Eye (tissue), 1 donor: Measurements from ENCODE around the gene SLC6A19.

Experiments
- DNase-seq: peaks from one replicate; pipeline ENCODE4 v3.0.0-alpha.2; 2015

The SLC6A19 gene

DNA sequence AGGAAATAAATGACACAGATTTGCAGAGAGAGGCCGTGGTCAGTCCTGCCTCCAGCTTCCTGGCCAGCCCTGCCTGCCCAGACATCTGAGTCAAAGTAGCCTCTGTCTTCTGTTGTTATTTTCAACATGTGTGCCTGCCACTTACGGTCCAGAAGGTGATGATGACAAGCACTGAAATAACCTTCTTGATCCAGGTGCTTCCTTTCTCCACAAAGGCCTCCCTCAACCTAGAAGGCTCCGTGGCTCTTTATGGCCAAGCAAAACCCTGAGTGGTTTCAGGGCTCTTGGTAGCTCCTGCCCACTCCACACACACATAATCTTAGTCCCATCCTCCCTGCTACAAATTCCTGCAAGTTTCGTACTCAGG is 34.1 kb upstream of the SLC6A19 start:
- DNase-seq, result no peak

DNA sequence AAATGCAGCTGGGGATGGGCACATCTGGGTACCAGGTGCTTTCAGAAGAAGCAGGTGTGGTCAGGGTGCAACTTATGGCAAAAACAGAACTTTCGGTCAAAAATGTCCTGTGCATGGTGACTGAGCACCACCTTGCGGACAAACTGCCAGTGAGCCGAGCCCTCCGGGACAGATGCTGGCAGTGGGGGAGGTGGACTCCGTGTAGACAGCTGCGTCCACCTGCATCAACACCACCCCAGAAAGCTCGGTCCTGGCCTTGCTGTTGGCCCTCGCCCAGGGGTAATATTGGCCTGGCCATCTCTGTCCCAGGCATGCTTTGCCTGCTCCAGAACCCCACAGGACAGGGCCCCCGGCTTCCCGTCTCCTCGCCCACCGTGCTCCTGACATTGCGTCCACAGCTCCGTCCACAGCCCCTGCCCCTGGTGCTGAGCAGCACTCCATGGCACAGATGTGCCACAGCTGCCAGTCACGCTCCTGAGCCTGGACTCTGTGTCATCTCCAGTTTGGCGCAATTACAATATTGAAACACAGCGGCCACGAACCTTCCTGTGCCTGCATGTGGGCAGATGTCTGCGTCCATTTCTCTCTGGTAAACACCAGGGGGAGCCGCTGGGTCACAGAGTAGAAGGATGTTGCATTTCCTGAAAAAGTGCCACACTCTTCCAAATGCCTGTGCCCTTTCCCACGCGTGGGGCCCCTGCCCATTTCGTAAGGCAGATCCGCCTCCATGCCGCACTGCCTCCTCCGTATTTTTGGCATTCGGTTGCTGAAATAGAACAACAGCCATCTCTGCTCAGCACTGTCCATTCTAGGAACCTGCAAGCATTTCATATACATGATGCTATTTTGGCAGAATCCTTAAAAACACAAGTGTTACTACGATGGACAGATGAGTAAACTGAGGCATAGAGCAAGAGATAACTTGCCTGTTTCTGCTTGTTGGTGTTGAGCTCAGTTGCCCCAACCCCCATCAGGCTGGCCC is 33.4 kb upstream of the SLC6A19 start:
- DNase-seq, result peak; percentile 89

DNA sequence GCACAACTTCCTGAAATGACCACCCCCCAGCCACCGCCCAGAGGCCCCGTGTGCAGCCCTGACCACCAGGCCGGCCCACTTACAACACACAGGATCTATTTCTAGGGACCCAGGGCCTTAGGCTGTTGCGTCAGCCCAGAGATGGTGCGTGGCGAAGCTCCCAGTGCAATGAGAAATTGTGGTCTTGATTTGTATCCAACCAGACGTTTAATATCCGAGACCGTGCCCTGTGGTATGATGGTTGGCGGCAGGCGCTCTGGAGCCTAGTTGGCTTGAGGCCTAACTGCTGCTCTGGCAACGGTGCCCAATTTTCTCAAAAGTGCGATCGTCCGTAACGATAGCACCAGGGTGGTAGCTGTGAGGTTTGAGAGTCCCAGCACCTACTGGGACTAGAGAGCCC is 32.6 kb upstream of the SLC6A19 start:
- DNase-seq, result no peak

DNA sequence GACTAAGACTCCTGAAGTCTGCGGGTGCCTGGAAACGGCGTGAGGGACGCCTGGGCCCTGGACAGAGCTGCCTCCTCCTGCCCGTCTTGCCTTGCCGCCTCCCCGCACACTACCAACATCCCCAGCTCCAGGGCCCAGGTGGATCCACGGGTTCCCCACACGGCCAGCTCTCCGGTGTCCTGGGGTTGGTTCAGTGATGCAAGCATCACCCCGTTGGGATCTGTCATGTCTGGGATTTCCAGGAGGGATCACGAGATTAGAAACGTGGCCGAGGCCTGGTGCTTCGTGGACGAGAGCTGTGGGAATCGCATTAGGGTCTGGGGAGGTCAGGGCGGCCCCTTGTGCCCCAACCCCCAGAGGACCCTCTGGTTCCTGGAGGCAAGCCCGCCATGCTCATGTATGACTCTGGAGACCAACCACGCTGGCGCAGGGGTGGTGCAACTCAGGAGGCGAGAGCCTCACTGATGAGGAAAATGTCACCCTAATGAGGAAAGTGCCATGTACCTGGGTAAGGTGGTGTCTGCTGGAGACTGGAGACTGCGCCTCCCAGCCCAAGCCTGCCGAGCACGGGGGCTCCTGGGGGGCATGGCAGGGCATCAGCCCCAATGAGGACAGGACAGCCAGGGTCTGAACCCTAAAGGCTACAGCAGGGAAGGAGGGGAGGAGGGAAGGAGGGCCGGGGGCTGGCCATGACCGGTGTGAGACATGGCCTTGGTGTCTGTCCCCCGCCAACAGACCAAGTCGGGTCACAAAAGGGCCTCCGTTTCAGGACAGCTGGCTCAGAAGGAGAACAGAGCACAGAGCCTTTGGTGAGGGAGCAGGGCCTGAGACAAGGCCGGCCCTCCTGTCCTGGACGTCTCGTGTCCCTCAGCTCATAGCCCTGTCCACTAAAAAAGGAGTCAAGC is 31.9 kb upstream of the SLC6A19 start:
- DNase-seq, result no peak

DNA sequence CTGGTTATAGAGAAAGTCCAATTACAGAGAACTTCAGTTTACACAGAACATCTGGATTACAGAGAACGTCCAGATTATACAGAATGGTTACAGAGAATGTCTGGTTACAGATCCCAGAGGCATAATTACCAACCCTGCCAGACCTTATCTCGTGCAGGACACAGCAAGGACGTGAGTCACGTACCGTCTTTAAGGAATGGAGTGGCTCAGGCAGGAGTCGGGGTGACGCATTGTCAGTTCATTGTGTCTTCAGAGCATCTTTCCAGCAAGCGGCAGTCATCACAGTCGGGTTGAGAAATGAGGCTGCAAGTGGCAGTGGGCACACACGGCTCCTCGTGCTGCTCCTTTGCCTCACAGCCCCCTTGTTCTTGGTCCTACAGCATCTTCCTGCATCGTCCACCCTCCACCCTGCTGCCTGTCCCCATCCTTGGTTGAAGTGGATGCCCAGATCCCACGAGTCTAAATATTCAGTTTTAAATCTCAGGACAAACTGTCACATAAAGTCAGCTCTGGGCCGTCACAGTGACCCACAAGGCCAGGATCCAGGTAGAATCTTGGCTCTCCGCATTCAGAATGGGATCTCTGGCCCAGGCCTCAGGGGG is 30.0 kb upstream of the SLC6A19 start:
- no peak for DNase-seq

DNA sequence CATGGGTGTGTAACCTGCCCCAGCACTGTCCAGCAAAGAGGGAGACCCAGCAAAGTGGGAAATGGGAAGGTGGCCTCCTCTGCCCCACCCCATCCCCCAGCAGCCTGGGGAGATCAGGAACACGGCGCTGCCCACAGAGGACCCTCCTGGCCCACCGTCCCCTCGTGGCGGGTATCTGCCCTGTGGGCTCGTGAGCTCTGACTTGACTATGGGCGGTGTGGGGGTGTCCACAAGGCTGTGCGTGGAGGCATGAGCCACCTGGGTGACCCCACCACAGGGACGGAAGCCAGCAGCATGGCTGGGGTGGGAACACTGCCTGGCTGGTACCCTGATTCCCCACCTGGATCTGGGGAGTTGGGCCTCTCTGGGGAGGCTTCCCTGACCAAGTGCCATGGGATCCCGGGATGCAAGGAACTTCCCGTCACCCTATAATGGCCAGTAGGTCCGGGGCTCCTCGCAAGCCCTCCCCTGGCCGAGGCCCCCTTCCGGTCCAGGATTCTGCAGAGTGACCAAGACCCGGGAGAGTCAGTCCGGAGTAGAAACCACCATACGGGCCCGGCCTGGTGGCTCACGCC is 29.3 kb upstream of the SLC6A19 start:
- DNase-seq, result no peak

DNA sequence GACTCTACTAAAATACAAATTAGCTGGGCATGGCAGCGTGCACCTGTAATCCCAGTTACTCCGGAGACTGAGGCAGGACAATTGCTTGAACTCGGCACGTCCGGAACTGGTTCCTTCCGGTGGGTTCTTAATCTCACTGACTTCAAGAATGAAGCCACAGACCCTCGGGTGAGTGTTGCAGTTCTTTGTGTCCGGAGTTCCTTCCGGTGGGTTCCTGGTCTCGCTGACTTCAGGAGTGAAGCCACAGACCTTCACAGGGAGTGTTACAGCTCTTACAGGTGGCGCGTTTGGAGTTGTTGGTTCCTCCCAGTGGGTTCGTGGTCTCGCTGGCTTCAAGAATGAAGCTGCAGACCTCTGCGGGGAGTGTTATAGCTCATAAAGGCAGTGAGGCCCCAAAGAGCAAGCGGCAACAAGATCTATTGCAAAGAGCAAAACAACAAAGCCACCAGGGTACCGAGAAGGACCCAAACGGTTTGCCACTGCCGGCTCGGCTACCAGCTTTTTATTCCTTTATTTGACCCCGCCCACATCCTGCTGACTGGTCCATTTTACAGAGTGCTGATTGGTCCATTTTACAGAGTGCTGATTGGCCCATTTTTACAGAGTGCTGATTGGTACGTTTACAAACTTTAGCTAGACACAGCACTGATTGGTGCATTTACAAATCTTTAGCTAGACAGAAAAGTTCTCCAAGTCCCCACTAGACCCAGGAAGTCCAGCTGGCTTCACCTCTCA is 28.6 kb upstream of the SLC6A19 start:
- DNase-seq, result no peak

DNA sequence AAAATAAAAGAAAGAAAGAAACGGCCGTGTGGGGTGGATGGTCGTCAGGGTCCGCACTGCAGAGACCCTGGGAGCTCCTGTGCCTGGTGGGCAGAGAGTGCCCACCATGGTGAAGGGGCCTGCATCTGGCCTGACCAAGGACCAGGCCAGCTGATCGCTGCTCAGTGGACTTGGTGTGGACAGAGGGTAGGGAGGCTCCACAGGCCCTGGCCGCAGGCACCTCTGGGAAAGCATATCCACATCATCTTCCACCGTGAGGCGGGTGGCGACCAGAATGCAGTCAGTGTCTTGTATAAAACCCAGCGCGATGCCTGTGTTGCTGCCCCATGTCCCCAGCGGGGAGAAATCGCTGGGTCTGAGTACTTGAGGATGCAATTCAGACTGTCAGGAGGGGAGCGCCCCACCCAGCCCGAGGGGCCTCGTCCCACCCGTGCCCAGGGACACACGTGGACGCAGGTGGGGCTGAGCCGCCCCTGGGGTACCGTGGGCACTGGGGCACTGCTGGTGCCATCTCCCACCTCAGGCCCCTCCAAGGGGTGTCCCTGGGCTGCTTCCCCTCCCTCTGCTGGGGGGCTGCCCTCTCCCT is 27.8 kb upstream of the SLC6A19 start:
- no peak for DNase-seq

DNA sequence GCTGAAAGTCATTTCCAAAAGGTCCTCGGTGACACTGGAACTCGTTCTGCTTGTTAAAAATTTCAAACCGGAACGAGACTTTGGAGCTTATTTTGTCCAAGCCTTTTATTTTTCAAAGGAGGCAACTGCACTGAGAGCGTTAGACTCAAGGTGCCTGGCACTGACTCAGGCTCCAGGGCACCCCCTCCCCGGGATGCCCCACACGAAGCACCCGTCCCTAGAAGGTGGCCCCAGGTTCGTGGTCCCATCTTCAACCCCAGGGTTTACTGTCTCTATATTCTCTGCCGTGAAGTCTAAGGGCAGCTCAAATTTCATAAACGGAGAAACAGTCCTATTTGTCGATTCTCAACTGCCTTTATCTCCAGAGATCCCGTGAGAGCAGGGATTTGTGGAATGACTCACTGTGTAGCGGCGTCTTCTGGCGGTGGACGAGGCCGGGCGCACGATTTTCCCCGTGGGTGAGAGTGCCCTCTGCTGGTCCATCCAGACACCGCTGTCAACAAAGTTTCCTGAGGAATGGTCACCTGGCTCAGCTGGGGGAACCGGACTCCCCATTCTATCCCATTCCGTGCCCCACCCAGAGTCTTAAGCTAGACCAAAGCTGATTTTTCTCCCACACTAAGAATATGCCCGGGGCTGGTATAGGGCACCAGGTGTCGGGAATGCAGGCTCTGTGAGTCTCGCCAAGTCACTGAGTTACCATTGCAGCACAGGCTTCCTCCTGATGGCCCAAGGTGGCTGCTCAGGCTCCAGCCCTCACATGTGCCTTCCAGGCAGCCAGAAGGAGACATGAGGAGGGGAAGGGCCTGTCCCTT is 27.1 kb upstream of the SLC6A19 start:
- DNase-seq, result peak; percentile 82

DNA sequence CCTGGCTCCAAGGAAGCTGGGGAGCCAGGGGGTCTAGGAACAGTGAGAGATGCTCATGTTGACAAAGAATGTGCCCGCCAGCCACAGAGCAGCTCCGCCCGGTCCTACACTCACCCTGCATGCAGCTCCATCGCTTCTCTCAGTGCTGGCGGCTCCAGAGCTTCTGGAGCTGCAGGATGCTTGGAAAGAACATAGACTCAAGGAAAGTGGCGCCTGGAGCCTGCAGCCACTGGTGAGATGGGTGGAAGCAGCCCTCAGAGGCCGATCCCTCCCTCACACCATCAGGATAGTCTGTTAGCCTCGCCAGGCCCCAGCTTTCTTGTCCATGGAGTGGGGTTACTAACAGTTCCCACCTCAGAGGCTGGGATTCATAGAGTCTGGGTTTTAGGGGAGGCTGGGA is 26.4 kb upstream of the SLC6A19 start:
- DNase-seq, result no peak

DNA sequence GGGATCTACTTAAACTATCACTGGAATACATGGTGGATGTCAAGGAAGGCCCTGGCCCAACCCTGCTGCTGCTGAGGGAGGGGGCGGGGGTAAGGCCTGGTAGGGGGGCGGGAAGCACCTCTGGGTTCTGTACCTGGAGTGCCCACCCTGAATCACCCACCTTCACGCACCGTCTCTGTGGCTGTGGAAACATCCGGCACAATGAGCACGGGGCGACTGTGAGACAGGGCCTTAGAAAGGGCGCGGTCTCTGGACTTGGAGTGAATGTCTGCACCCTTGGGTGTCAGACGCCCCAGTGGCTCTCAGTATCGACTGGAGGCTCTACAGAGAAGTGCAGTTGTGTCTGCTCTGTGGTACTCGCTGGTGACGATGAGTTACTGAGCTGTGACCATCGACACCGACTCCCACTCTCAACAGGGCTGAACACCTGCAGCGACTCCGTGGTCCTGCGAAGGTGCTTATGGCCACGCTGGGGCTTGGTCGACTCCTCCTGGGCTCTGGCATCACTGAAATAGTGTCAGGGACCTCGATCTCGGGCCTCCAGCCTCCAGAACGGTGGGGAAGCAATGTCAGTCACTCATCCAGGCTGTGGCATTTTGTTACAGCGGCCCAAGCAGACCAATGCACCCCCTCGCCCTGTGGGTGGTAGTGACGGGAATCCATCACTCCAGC is 25.5 kb upstream of the SLC6A19 start:
- no peak for DNase-seq

DNA sequence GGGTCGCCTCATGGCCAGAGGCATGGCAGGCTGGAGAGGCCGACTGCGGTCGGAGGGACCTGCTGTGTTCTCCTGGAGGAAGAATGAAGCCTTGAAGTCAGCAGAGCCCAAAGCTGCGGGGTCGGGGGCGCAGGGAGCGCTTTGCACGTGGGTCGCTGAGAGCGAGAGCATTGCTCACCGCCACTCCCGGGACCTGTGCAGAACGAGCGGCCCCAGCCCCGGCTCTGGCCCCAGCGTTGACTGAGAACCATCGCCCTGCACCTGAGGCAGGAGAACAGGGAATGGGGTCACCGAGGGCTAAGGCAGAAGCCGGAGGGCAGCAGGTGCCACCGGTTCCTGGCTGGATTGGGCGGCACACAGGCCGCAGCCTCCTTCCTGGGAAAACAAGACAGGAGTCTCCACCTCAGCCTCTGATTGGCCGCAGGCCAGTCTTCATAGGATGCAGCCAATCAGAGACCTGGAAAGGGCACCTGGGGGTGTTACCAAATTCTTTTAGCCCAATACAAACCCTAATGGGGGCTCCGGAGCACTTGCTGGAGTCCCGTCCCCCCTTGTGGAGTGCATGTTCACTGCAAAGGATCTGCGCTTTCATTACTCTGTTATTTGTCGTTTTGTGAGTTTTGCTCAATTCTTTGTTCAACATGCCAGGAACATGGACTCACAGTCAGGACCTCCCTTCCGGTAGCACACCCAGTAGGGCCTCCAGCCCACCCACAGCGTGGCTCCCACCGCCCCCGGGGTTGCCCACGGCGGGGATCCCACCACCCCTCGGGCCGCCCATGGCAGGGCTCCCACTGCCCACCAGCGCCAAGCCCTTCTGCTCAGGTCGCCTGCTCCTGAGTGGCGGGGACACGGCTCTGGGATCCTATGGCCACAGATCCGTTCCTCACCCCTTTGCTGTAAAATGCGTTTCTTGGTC is 24.7 kb upstream of the SLC6A19 start:
- no peak for DNase-seq

DNA sequence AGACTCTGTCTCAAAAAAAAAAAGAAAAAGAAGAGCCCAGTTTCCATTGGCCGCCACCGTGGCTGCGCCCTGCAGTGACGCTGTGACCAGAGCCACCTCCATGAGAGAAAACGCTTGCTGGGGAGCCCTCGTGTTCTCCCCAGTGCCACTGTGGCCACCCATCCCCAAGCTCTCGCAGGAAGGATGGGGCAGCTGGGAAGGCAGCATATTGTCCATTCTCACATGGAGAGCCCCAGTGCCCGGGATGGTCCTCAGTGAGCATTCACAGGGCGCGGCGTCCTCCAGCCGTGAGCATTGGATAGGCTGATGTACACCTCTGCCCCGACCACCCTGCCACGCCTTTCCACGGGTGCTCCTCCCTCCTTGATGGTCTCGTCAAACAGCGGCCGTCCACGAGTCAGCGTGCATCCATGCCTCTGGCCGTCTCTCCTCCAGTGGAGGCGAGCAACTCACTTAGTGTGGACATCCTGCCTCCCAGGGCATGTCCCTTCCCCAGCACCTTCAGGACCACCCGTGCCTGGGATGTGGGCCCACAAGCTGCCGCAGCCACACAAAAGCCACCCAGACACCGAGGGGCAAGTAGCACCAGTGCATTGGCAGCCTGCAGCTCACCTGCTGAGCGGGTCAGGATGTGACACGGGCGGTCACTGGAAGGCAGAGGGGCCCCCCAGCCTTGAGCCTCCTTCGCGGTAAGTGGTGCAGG is 23.4 kb upstream of the SLC6A19 start:
- no peak for DNase-seq

DNA sequence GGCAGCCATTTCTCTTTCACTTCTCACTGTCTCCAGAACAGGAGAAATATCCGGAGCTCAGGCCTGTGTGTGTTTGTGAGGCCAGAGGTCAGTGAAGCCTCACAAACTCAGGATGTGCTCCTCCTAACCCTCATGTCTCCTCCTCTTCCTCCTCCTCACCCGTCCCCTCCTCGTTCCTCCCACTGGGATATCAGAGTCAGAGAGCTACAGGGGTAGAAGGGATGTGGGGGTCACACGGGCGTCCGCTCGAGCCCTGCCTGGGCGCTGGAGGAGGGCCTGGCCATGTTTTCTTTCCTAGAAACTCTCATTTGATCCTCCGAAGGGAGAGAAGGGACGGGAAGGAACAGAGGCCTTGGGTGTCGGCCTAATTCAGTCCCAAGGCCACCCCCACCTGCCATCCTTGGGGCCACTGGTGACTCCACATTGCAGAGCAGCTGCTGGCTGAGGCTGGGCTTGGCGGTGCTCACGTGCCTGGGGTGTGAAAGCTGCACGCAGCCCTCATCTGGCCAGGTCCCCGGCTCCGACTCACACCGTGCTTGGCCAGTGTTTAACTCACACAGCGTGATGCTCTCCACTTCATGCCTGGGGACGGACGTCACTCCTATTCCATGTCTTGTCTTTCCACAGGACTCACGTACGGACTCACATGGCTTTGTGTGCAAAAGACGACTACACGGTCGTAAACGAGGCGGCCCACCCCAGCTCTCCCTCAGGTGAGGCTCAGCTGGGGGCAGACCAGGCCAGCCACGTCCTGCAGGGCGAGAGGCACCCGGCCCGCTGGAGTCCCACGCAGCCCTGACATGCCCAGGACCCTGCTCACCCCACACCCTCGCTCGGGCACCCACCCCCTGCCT is 22.6 kb upstream of the SLC6A19 start:
- DNase-seq, result no peak

DNA sequence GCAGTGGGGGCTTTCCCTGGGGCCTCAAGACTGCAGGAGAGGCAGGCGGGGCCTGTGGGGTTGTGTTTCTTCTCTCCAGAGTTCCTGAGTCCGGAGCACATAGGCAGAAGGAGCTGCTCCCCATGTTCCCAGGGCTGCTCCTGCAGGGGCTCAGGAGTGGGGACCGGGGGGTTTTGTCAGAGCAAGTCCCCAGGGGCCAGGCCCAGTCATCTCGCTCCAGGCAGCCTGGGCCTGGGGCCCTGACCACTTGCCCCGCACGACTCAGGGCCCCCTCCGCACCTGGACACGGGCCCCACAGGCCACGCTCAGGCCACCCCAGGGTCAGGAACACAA is 22.0 kb upstream of the SLC6A19 start:
- DNase-seq, result no peak

DNA sequence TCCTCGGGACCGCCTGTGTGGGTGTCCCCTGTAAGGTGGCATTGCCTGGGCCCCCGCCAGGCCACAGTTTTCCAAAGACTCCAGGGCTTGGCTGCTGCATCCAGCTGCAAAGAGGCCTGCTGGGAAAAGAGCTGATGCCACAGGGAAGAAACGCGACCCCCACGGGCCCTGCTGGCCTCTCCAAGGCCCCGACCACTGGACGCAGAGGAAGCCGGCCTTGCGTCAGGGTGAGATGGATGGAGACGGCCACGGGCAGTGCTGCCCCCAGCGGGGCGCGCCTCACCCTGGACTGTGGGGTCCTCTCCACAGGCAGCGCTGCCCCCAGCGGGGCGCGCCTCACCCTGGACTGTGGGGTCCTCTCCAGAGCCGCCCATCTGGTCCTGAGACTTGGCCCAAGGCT is 21.3 kb upstream of the SLC6A19 start:
- no peak for DNase-seq

DNA sequence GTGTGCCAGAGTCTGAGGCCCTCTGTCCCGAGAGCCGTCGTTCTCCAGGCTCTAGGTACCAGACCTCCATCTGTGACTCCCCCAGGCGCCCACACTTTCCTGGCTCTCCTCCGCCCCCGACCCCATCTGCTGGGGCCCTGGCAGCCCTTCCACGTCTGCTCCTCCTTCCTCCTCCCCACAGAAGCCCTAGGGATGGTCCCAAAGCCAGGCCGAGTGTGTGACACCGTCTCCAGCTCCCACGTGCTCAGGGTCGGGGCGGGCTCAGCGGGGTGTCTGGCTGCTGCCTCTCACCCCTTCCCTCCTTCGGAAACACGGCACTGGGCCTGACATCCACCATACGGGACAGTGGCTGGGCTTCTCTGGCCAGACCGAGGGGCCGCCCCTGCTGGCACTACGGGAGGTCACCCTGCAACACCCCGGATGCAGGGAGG is 20.5 kb upstream of the SLC6A19 start:
- no peak for DNase-seq
